CD4-positive, alpha-beta T cell treated with Interleukin-6 at 100 ng/mL for 8 hours (primary cell): ENCODE results near the gene CACNA1C.

Experiments
- DNase-seq: peaks from one replicate; pipeline ENCODE4 v3.0.0-alpha.2; 2020; ENCODE audit warnings: mixed read lengths, low spot score

CACNA1C gene

GRCh38 chr12:2343681-2344080 lies 290.9 kb downstream of the CACNA1C start:
- no peak for DNase-seq

GRCh38 chr12:2344476-2344875 lies 291.7 kb downstream of the CACNA1C start:
- no peak for DNase-seq

- DNase-seq: no peak
Measured at GRCh38 chr12:2344885-2345284, 292.1 kb downstream of the CACNA1C start.

GRCh38 chr12:2345902-2346301 lies 293.1 kb downstream of the CACNA1C start:
- DNase-seq: no peak

GRCh38 chr12:2346416-2346815 lies 293.6 kb downstream of the CACNA1C start:
- no peak for DNase-seq

- no peak for DNase-seq
Measured at GRCh38 chr12:2347137-2347843, 294.5 kb downstream of the CACNA1C start.

GRCh38 chr12:2347844-2348481 lies 295.2 kb downstream of the CACNA1C start:
- no peak for DNase-seq

- DNase-seq: no peak
Measured at GRCh38 chr12:2348482-2348852, 295.7 kb downstream of the CACNA1C start.

GRCh38 chr12:2351161-2351560 lies 298.4 kb downstream of the CACNA1C start:
- no peak for DNase-seq

GRCh38 chr12:2352203-2352602 lies 299.4 kb downstream of the CACNA1C start:
- no peak for DNase-seq

- DNase-seq: no peak
Measured at GRCh38 chr12:2353281-2353680, 300.5 kb downstream of the CACNA1C start.

- DNase-seq: no peak
Measured at GRCh38 chr12:2353691-2354090, 300.9 kb downstream of the CACNA1C start.

GRCh38 chr12:2354151-2354991 lies 301.6 kb downstream of the CACNA1C start:
- no peak for DNase-seq

GRCh38 chr12:2355198-2355597 lies 302.4 kb downstream of the CACNA1C start:
- no peak for DNase-seq

GRCh38 chr12:2355604-2356003 lies 302.8 kb downstream of the CACNA1C start:
- DNase-seq: no peak

- DNase-seq: no peak
Measured at GRCh38 chr12:2356601-2357125, 303.9 kb downstream of the CACNA1C start.

GRCh38 chr12:2358986-2359658 lies 306.3 kb downstream of the CACNA1C start:
- DNase-seq: no peak

GRCh38 chr12:2359725-2360629 lies 307.2 kb downstream of the CACNA1C start:
- no peak for DNase-seq

- DNase-seq: no peak
Measured at GRCh38 chr12:2360630-2361170, 307.9 kb downstream of the CACNA1C start.

- DNase-seq: no peak
Measured at GRCh38 chr12:2363836-2364609, 311.2 kb downstream of the CACNA1C start.
